Measurements from ENCODE around the gene NTM.
"Not testable (repeated sequence)": the region's sequence is repeated elsewhere in the genome, so short reads cannot be mapped to it uniquely, and the experiment has no call there.

Gene NTM

DNA sequence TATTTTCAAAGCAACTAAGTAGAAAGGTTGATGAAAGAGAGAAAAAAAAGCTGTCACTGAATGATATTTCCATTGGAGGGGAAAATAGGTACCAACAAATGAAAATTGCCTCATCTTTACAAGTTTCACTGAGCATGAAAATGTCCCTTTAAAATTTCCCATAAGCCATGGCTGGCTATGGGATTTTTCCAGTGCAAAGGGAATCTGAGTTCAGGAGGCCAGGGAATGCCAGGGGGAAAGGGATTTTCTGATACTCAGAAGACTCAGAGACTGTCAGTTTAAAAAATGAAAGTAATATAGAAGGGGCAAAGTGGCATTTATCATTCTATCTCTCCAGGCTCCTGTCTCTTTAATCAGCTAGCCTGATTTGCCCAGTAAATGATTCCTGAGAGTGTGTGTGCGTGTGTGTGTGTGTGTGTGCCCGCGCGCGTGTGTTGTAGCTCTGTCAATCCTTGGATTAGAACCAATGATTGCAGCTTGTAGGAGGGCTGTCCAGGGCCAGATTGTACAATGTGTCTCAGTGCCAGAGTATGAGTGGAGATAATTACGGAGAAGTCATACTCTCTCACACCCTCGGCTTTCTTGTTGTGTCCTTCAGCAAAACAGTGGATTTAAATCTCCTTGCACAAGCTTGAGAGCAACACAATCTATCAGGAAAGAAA is at the start of gene NTM:
NTM (plus strand) TSS at position 526 of the 662 bp plus-strand sequence.
- DNase-seq (ENCODE audit: low spot score), result no peak

DNA sequence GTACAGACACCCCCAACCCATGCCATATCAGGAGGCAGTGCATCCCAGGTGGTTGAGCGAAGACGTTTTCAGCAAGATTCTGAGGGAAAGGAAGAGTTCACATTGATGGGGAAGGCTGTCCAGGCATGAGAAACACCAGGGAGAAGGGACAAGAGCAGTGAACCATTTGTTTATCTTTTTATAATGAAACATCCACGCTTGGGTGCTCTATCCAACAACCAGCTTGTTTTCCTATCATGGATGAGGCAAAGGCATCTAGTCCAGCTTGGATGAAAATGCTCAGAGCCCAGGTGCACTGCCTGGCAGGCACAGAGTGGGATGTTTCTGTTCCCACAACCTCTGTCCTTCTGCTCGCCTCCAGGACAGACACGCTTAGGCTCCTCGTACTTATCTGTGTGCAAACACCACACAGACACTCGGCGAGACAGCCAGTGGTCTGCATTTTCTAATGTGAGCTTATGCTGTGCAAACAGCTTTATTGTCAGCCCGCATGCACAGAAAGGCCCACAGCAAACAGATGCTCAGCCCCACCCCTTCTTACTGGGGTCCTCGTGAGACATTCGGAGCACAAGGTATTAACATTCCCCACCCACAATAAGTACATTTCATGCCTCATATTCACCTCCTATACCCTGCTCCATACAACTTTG is 45.4 kb upstream of the NTM start:
- no peak for DNase-seq (ENCODE audit: low spot score)

GRCh38 chr11:131326829-131327228 is 43.6 kb upstream of the NTM start:
- DNase-seq (ENCODE audit: low spot score), result no peak

DNA sequence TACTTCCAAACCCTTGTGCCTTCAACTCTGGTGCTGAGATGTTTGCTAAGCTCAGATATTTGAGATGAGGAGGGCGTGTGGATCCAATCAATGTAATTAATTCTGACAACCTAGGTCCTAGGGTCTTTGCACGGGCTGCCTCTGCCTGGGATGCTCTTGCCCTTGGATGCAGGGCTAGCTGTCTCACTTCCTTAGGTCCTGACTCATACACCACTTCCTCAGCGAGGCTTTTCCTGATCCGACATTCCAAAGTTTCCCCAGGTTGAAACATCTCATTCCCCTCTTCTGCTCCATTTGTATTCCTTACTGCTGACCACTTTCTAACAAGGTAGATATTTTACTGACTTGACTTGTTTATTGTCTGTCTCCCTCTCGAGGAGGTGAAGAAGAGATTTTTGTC is 43.0 kb upstream of the NTM start:
- no peak for DNase-seq (ENCODE audit: low spot score)

DNA sequence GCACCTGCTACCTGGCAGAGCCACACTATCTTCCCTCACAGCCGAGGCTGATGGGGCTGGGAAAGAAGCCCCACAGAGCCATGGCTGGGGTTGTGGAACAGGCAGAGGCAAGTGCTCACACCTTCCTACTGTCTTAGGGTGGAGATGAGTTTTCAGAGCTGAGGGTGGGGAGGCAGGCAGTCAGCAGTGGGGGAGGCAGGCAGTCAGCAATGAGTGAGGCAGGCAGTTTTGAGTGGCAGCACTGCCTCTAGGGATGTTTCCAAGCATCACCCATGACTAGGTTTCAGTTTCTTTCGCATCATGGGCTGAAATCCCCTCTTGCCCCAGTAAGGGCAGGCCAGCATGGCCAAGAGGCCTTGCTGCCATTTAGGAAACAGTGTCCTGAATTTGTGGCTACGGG is 41.6 kb upstream of the NTM start:
- DNase-seq (ENCODE audit: low spot score), result no peak

GRCh38 chr11:131331010-131331409 is 39.4 kb upstream of the NTM start:
- DNase-seq (ENCODE audit: low spot score), result no peak

- no peak for DNase-seq (ENCODE audit: low spot score)
Observed at GRCh38 chr11:131331546-131331945, 38.9 kb upstream of the NTM start.

DNA sequence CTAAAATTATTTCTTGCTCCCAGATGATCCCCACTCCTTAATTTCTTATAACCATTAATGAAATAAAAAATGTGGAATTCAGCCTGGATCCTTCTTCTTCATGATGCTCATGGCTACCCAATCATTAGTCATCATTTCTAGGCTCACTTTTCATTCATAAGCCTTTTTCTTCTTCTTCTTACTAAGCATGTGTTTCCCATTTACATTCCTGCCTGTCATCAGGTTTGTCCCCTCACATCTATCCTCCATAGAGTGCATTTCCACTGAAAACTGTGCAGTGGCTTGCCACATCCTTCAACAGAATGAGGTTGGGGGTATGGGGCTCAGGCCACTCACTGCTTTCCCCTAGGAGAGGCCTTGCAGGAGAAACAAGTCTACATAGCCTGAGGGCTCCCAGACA is 35.8 kb upstream of the NTM start:
- no peak for DNase-seq (ENCODE audit: low spot score)

DNA sequence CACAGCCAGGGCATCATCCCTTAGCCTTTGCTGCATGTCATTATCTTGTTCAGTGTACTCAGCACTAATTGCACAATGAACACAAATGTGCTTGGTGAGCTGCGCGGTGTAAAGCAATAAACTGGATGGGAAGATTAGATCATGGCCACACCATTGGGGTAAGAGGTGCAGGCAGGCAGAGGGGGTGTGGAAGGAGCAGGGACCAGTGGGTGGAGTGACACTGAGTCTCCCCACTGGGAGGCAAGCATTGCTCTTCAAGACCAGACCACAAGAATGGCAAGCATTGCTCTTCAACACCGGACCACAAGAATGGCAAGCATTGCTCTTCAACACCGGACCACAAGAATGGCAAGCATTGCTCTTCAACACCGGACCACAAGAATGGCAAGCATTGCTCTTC is 28.5 kb upstream of the NTM start:
- not testable (repeated sequence) for DNase-seq (ENCODE audit: low spot score)

DNA sequence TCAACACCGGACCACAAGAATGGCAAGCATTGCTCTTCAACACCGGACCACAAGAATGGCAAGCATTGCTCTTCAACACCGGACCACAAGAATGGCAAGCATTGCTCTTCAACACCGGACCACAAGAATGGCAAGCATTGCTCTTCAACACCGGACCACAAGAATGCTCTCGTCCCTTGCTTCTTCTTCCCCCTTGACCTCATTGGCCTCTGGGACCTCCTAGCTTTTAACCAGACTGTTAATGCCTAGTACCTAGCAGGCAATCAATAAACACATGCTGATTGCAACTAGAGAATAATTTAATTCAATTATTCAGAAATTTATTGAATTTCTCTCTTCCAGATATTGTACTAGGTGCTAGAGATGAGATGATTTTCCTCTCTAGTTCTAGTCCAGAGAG is 28.0 kb upstream of the NTM start:
- not testable (repeated sequence) for DNase-seq (ENCODE audit: low spot score)

- no peak for DNase-seq (ENCODE audit: low spot score)
Observed at GRCh38 chr11:131345406-131345805, 25.0 kb upstream of the NTM start.

- DNase-seq (ENCODE audit: low spot score), result no peak
Observed at GRCh38 chr11:131349368-131350086, 20.9 kb upstream of the NTM start.

DNA sequence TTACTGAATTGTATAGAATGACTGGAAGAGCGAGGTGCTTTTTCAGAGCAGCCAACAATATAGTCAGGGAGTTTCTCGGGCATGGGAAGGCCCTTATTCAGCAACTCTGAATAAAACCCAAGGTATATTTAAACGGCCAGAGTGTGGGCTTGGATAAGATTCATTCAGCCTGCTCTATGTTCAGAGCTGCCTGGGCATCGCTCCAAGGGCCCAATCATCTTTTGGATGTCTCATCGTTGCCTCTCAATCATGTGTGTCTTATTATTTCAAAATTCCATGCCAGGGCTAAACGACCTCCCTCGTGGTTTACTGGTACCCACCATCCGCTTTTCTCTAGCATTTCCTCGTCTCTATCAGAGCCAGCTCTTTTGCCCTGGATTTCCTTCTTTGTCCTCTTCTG is 19.5 kb upstream of the NTM start:
- DNase-seq (ENCODE audit: low spot score), result no peak

DNA sequence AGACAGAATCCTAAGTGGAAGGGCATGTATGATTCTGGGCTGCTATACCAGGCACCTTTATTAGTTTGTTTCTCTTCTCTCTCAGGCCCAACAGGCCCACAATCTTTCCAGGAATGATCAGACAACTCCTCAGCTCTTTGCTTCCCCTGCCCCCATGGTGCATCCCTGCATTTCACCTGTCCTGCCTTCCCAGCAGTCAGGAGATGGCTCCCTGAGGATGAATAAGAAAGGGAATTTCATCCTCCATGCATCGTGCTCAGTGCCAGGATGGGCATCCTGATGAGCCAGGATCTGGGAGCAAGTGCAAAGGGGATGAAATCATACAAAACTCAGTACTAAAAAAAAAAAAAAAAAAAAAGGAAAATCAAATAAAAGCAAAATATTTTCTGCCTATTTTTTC is 18.6 kb upstream of the NTM start:
- no peak for DNase-seq (ENCODE audit: low spot score)

DNA sequence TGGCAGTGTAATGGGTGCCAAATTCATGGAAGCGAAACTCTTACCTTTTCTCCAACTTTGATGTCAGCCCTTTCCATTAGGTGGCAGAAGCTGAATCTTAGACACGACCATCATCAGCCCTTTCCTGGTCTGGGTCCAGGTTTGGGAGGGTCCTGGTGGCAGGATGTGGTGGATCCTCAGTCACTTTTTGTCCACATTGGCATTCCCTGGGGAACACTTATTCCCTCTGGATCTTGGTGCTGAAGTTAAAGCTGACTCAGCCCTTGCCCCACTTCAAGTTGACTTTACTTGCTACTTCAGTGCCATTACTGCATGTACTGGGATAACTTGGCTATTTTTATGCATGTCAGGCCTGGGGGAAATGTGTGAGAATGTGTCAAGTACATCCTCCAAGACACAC is 16.6 kb upstream of the NTM start:
- DNase-seq (ENCODE audit: low spot score), result no peak

GRCh38 chr11:131354251-131354701 is 16.1 kb upstream of the NTM start:
- DNase-seq (ENCODE audit: low spot score), result no peak

DNA sequence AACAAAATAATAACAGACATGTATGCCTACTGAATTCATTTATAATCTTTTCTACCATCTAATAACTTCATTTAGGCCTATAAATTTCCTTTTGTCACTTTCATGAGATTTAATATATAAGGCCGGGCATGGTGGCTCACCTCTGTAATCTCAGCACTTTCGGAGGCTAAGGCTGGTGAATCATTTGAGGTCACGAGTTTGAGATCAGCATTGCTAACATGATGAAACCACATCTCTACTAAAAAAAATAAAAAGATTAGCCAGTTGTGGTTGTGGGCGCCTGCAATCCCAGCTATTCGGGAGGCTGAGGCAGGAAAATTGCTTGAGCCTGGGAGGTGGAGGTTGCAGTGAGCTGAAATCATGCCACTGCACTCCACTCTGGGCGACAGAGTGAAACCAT is 14.2 kb upstream of the NTM start:
- no peak for DNase-seq (ENCODE audit: low spot score)

DNA sequence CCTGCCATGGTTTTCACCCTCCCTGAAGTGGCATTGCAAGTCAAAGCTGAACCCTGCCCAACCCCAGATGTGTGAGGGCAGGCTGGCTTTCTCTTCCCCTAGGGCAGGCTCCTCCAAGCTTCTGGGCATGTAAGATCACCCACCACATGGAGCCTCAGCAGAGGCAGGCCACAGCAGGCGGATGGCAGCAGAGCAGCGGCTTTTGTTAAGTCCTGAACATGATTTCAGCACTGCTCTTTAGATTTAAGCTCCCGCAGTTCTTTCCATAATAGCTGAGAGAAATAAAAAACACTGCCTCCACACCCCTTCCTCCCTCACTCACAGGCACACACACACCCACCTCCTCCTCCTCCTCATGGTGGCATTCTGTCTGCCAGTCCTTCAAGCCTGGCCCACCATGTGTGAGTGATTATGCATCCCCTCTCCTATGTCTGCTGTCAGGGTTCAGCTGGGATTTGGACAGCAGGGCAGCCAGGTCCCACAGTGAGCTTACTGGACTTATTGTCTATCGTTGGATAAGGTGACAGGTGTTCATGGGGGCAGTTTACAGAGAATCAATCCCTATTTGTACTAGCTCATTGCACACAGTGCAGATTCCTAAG is 5.0 kb upstream of the NTM start:
- DNase-seq (ENCODE audit: low spot score), result no peak

DNA sequence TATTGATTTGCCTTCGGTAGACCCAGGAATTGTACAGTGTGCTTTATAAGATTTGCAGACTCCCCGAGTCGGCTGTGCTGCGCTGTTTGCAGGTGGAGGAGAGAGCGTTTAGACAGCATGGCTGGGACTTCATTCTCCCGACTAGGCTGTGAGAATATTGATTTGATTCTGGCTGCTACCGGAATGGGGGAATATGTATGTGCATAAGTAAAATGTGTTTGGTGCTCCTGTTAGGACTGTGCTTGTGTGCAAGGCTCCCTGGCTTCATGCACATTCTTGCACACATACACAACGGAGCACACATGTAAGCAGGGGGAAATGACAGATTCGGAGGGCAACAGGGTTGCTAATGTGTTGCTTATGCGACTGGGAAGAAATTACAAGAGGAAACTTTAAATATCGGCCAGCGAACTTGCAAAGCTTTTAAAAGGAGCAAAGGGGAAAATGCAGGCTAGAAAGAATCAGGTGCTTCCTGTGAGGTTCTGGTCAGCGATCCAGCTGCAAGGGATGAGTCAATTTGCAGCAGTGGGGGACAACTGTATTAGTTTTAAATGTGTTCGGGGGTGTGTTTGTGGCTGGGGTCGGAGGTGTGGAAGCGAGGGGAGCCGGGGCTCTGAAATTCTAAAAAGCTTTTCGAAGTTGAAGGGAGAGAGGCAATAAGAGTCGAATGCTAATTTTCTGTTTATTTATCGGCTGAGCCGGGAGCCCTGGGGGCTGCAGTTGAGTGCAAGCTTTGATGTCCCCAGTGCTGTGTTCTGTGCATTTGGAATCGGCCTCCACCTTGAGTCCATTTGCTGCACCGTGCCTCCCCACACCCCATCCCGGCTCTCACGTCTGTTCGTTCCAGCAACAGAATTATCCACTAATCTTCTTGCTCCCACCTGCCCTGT is 731 bp downstream of the NTM start:
- DNase-seq (ENCODE audit: low spot score), result no peak

- DNase-seq (ENCODE audit: low spot score), result no peak
Observed at GRCh38 chr11:131371791-131372104, 1.3 kb downstream of the NTM start.

DNA sequence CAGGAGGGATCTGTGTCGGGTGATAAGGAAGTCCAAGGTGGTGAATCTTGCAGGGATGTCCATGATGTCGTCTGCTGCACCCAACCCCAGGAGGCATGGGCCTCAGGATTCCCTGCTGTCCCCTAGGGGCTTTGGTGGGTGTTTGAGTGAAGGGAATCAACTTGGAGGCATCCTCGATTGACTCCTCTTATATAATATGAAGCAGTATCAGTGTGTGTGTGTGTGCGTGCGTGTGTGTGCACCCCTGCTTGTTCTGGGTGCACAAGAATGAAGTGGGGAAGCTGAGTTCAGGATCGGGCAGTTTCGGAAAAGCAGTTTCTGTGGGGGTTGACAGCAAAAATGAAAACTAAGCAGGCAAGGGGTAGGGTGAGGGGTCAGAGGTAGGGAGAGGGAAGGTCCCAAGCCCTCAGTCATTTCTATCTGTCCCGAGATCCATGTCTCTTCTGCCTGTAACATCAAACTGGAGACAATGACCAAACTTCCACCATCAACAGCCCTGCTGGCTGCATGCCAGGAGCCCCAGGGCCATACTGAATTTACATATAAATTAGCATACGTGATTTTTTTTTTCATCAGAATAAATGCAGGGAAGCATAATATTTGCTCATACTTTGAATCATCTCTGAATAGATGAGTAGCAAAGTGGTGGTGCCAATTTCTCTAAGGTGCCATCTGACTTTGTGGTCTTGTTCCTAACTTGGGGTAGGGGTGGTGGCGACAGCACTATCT is 2.0 kb downstream of the NTM start:
- no peak for DNase-seq (ENCODE audit: low spot score)
